Thoracic aorta (tissue), 2 donors: ENCODE results near the gene HEPACAM2. TPM values are rescaled to one million over a fixed set of nuclear protein-coding genes. Genes with fewer than 3 reads are reported as not detected.
A peak's percentile ranks its signal among the peaks of the same experiment; 100 is the strongest.

Source experiments
- ATAC-seq: fragments of 150-250 bp; one replicate; pipeline ENCODE4 v1.8.0; 2017; ENCODE audit warnings: low read depth; ENCODE audit not compliant: insufficient number of reproducible peaks, low FRiP score
- DNase-seq: peaks from one replicate; pipeline ENCODE4 v3.0.0-alpha.2; 2020; ENCODE audit warnings: low spot score
- H3K27ac ChIP-seq, 2 donors: fragments of 200-600 bp; sonication (generic); 1 replicate in 1 of 2; 2 replicates in 1 of 2; pipeline ENCODE4 v1.5.1; 2016; ENCODE audit warnings: mild to moderate bottlenecking in 2 of 2, moderate library complexity in 2 of 2
- H3K27me3 ChIP-seq: fragments of 200-600 bp; sonication (generic); replicated peaks from 2 replicates; pipeline ENCODE4 v1.6.0; 2016; ENCODE audit warnings: mild to moderate bottlenecking; ENCODE audit not compliant: insufficient read depth
- H3K36me3 ChIP-seq: fragments of 200-600 bp; sonication (generic); one replicate; pipeline ENCODE4 v1.5.1; 2016
- H3K4me1 ChIP-seq, 2 donors: fragments of 200-600 bp; sonication (generic); 1 replicate in 1 of 2; 2 replicates in 1 of 2; pipeline versions ENCODE4 v1.5.1 to v1.6.0; 2016; ENCODE audit warnings: low read depth in 2 of 2, mild to moderate bottlenecking in 1 of 2; ENCODE audit not compliant: control insufficient read depth in 1 of 2
- H3K4me3 ChIP-seq: fragments of 200-600 bp; sonication (generic); 2 replicates; pipeline ENCODE4 v1.5.1; 2016; ENCODE audit warnings: mild to moderate bottlenecking
- H3K9me3 ChIP-seq: fragments of 200-600 bp; sonication (generic); 2 replicates; pipeline ENCODE4 v1.5.1; 2016
- CTCF ChIP-seq: fragments of 200-600 bp; sonication (generic); IDR thresholded peaks from one replicate; pipeline ENCODE4 v1.5.1; 2019; ENCODE audit warnings: antibody characterized with exemption
- total RNA-seq, 2 donors: library from RNA; depleted of rRNA; stranded (reverse); fragments of >200 nt; gene quantifications; one replicate each; pipeline versions ENCODE4 v1.1.0 to v1.2.3, GENCODE V29; 2016

HEPACAM2 gene
- total RNA-seq, 2 donors from 2014 or later = not detected

- DNase-seq = no peak
- no peak overlapping the region for H3K4me3 ChIP-seq
- H3K9me3 ChIP-seq = no peaks in the 10 kb centered on the region
- no peak for TF ChIP-seq CTCF
- H3K36me3 ChIP-seq = no peaks in the 10 kb centered on the region
- ATAC-seq = no peak
- peaks cover 18 to 26% of the 10 kb centered on the region in 2 donors for H3K4me1 ChIP-seq
- H3K27ac ChIP-seq = no peak overlapping the region
- H3K27me3 ChIP-seq = no peaks in the 10 kb centered on the region
Observed at GRCh38 chr7:93150200-93150835, 76.0 kb downstream of the HEPACAM2 start.

DNA sequence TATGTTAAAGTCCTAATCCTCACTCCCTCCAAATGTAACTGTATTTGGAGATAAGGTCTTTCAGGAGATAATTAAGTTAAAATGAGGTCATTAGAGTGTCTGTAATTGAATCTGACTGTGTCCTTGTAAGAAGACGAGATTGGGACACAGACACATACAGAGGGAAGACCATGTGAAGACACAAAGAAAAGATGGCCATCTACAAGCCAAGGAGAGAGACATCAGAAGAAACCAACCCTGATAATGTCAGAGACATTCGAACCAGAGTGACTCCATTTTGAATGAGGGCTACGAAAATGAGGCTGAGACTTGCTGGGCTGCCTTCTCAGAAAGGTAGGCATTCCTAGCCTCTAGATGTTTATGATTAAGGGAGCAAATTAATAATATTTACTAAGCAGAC, 77.5 kb downstream of the HEPACAM2 start:
- Histone ChIP-seq H3K27ac (peak overlapping the region in 1 of 2 donors; percentile 45), H3K4me1 (peaks cover 18 to 28% of the 10 kb centered on the region in 2 donors), H3K36me3 (no peaks in the 10 kb centered on the region), H3K27me3 (no peaks in the 10 kb centered on the region), H3K4me3 (peak overlapping the region; percentile 72), H3K9me3 (no peaks in the 10 kb centered on the region)
- TF ChIP-seq CTCF = no peak
- DNase-seq (no peak), ATAC-seq (no peak)

GRCh38 chr7:93148144-93148543, 78.1 kb downstream of the HEPACAM2 start, which contains the start of gene SAMD9L:
SAMD9L (minus strand) TSS chr7:93148385; CDS start chr7:93135971, 12,414 bp downstream.
- peak within 1 kb of the TSS; percentile 72 for H3K4me3 ChIP-seq
- H3K27ac ChIP-seq = peak within 1 kb of the TSS; percentile 35 to 45
- DNase-seq (no peak), ATAC-seq (no peak)
- H3K9me3 ChIP-seq = no peaks in the 10 kb centered on the region
- TF ChIP-seq CTCF = no peak
- H3K36me3 ChIP-seq = peaks cover 1% of the 10 kb centered on the region
- H3K27me3 ChIP-seq = no peaks in the 10 kb centered on the region
- peaks cover 18 to 28% of the 10 kb centered on the region in 2 donors for H3K4me1 ChIP-seq

GRCh38 chr7:93147363-93147762, 78.9 kb downstream of the HEPACAM2 start:
- ATAC-seq (peak; percentile 41), DNase-seq (no peak)
- H3K4me1 ChIP-seq = peaks cover 18 to 28% of the 10 kb centered on the region in 2 donors
- no peaks in the 10 kb centered on the region for H3K27me3 ChIP-seq
- peak overlapping the region; percentile 72 for H3K4me3 ChIP-seq
- peaks cover 9% of the 10 kb centered on the region for H3K36me3 ChIP-seq
- no peaks in the 10 kb centered on the region for H3K9me3 ChIP-seq
- no peak for TF ChIP-seq CTCF
- no peak overlapping the region for H3K27ac ChIP-seq

GRCh38 chr7:93146472-93147141, 79.7 kb downstream of the HEPACAM2 start:
- no peak for TF ChIP-seq CTCF
- Histone ChIP-seq H3K27ac (peak overlapping the region in 1 of 2 donors; percentile 25), H3K4me1 (peaks cover 18 to 28% of the 10 kb centered on the region in 2 donors), H3K36me3 (peaks cover 15% of the 10 kb centered on the region), H3K4me3 (peak overlapping the region; percentile 72), H3K27me3 (no peaks in the 10 kb centered on the region), H3K9me3 (no peaks in the 10 kb centered on the region)
- DNase-seq (no peak), ATAC-seq (no peak)
